ENCODE measurements around the gene U2AF1. TPM values are rescaled to one million over a fixed set of nuclear protein-coding genes. Genes with fewer than 3 reads are reported as not detected.

Gene U2AF1
- total RNA-seq: 48.4 and 58.5 TPM in 2 replicates

DNA sequence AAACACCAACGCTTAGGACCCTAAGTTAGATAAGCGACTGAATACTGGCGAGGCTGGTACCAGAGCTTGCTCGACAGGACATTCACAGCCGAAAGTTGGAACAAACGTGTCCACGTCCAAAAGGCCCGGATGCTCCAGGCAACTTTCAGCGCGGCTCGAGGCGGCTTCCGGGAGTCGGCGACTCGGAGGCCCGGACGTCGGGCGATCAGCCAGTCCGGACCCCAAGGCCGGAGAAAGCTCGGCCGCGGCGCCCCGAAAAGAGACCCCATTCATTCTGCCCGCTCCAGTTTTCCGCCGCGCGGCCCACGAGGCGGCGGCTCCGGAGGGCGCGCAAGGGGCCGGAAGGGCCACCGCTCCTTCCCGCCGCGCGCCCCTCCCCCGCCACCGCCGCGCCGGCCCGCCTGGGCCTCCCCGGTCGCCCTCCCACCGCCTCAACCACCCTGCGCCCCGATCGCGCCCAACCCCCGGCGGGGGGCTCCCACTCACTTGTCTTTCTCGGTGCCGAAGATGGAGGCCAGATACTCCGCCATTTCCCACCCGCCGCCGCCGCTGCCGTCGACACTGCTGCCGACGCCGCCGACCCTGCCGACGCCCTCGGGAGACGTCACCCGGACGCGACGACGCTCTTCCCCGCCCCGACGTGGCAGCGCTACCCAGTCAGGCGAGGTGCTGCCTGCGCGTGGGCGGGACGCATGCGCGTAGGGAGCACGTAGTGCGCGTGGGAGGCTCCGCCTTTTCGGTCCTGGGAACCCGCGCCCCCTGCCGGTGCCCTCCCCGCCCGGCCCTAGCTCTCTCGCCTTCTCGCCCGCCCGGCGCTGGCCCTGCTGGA, at the start of gene U2AF1:
U2AF1 (minus strand) TSS at position 606 of the 829 bp plus-strand sequence; CDS start at position 530, 76 bp downstream.

DNA sequence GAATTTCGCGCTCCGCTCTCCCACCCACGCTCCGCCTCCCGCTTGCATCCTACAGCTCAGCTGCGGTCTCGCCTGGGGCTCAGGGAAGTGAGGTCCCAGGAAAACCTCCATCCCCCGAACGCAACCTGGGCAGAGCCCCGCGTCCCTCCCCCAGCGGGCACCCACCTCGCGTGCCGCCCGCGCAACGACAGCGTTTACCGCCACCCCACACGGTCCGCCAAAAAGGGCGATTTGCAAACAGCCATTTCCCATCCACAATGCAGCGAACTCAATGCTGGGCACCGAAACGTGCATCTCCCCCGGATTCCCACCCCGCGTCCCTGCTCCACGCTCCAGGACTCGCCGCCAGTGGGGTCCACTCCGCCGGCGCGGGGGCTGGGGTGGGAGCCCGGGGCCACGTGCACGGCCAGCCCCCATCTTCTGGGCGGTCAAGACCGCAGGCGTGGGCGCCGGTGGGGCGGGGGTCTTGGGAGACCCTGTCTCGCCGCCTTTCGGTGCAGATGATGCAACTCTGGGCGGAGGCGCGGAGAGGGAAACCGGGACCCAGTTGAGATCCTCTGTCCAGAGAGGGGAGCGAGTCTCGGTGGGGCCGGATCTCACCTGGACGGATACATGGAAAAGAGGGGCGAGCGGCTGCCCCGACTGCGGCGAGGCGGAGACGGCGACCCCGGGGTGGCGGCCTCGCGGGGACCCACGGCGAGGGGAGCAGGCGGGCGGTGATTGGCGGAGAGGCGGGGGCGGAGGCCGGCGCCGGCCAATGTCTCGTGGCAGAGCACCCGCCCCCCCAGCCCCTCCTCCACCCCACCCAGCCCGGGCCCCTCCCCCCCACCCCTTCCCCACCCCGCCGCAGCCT, 32.0 kb downstream of the U2AF1 start, which contains the start of gene CBS:
CBS (minus strand) TSS at position 666 of the 853 bp plus-strand sequence. CDS start 3,642 bp downstream, outside the sequence.

Other genes starting within 250 kb of the U2AF1 start
- gene WDR4, start 228.0 kb downstream of the U2AF1 start, total RNA-seq: 13.0 and 25.1 TPM in 2 replicates
- gene NDUFV3, start 214.3 kb downstream of the U2AF1 start, total RNA-seq: 40.9 and 56.8 TPM in 2 replicates
- not detected in 2 replicates for gene ERVH48-1, start 181.9 kb downstream of the U2AF1 start, total RNA-seq
- gene PKNOX1, start 133.0 kb downstream of the U2AF1 start, total RNA-seq: 5.5 and 8.4 TPM in 2 replicates
- 39.3 and 84.8 TPM in 2 replicates for gene CBS, start 31.7 kb downstream of the U2AF1 start, total RNA-seq
- gene CRYAA, start 61.4 kb upstream of the U2AF1 start, total RNA-seq: not detected in 2 replicates